Gastrocnemius medialis (tissue), 4 donors: ENCODE measurements around the gene CFAP97D2. TPM values are rescaled to one million over a fixed set of nuclear protein-coding genes. Genes with fewer than 3 reads are reported as not detected.

Experiments used
- ATAC-seq, 2 donors: fragments of 150-250 bp; one replicate each; pipeline ENCODE4 v1.9.1; 2016
- DNase-seq, 2 donors: peaks; one replicate each; pipeline ENCODE4 v3.0.0-alpha.2; 2019
- H3K27ac ChIP-seq, 4 donors: fragments of 200-600 bp; sonication (generic); 1 replicate in 1 of 4; 2 replicates in 3 of 4; pipeline ENCODE4 v1.5.1; 2016 to 2018; ENCODE audit warnings: mild to moderate bottlenecking in 2 of 4, moderate library complexity in 1 of 4
- H3K27me3 ChIP-seq, 3 donors: fragments of 200-600 bp; sonication (generic) in 2 of 3; 1 replicate in 1 of 3; 2 replicates in 2 of 3; pipeline versions ENCODE4 v1.5.1 to v1.6.0; 2016 to 2019; ENCODE audit warnings: mild to moderate bottlenecking in 1 of 3, moderate library complexity in 1 of 3
- H3K36me3 ChIP-seq, 2 donors: fragments of 200-600 bp; sonication (generic) in 1 of 2; one replicate each; pipeline ENCODE4 v1.5.1; 2017 to 2018
- H3K4me1 ChIP-seq, 2 donors: fragments of 200-600 bp; sonication (generic) in 1 of 2; one replicate each; pipeline ENCODE4 v1.5.1; 2016 to 2017; ENCODE audit warnings: mild to moderate bottlenecking in 2 of 2
- H3K4me3 ChIP-seq, 4 donors: fragments of 200-600 bp; sonication (generic) in 3 of 4; 1 replicate in 1 of 4; 2 replicates in 3 of 4; pipeline ENCODE4 v1.5.1; 2016 to 2019; ENCODE audit warnings: mild to moderate bottlenecking in 2 of 4
- H3K9me3 ChIP-seq, 3 donors: fragments of 200-600 bp; sonication (generic) in 2 of 3; 1 replicate in 1 of 3; 2 replicates in 2 of 3; pipeline ENCODE4 v1.5.1; 2016 to 2019
- POLR2A ChIP-seq, 2 donors: fragments of 450-650 bp; IDR thresholded peaks; one replicate each; pipeline ENCODE4 v1.6.1; 2017; ENCODE audit warnings: antibody characterized with exemption in 2 of 2, mild to moderate bottlenecking in 2 of 2, moderate library complexity in 2 of 2
- in situ Hi-C, 4 donors: fragments of 200-750 bp; cut with MboI; loops; one replicate each; pipeline versions ENCODE4 v1.15.0 to v1.8.0; 2017; ENCODE audit warnings: low sequenced_read_pairs in 4 of 4
- intact Hi-C: fragments of 100-400 bp; cut with DNase I; formaldehyde crosslinking; loops from one replicate; pipeline ENCODE4 v1.15.1; 2023; ENCODE audit warnings: low total_unique reads
- total RNA-seq, 4 donors: library from RNA; depleted of rRNA; stranded (reverse); fragments of >200 nt; gene quantifications; one replicate each; pipeline versions ENCODE4 v1.1.0 to v1.2.3, GENCODE V29; 2016
- TF ChIP-seq, protein P1 (sequence below), 5 experiments: fragments of 450-650 bp in 3 of 5; fragments of 200-600 bp in 2 of 5; sonication (generic) in 2 of 5; IDR thresholded peaks in 4 of 5; conservative IDR thresholded peaks in 1 of 5; 1 replicate in 4 of 5; 2 replicates in 1 of 5; pipeline ENCODE4 v1.5.1; 2016 to 2019; ENCODE audit warnings: antibody characterized with exemption in 5 of 5, mild to moderate bottlenecking in 3 of 5, moderate library complexity in 3 of 5

The CFAP97D2 gene
- total RNA-seq, 4 donors from 2014 or later = not detected

DNA sequence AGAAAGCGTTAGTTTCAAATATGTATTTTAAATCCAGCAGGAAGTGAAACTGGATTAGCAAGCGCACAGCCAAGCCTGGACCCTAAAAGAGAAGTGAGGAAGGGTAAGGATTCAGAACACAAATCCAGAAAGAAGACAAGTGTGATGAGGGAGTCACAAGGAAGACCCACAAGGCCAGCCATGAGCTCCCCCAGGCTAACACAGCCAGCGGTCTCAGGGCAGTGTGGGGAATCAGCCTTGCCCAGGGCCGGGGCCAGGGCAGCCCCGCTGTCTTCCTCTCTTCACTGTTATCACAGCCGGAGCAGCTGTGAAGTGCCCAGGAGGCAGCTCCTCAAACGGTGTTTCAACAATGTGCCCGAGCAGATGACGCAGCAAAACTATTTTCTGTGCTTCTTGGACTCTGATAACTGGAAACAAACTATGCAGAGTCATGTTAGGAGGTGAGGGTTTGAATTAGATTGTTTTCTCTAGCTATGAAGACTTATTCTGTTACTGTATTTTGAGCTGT is 43.5 kb downstream of the CFAP97D2 start:
- H3K36me3 ChIP-seq = no peaks in the 10 kb centered on the region
- in situ Hi-C loops (no loop called here), intact Hi-C loops (no loop called here)
- no peak for TF ChIP-seq POLR2A (IDR thresholded peaks at IDR 0.05)
- TF ChIP-seq, protein P1, sequence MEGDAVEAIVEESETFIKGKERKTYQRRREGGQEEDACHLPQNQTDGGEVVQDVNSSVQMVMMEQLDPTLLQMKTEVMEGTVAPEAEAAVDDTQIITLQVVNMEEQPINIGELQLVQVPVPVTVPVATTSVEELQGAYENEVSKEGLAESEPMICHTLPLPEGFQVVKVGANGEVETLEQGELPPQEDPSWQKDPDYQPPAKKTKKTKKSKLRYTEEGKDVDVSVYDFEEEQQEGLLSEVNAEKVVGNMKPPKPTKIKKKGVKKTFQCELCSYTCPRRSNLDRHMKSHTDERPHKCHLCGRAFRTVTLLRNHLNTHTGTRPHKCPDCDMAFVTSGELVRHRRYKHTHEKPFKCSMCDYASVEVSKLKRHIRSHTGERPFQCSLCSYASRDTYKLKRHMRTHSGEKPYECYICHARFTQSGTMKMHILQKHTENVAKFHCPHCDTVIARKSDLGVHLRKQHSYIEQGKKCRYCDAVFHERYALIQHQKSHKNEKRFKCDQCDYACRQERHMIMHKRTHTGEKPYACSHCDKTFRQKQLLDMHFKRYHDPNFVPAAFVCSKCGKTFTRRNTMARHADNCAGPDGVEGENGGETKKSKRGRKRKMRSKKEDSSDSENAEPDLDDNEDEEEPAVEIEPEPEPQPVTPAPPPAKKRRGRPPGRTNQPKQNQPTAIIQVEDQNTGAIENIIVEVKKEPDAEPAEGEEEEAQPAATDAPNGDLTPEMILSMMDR (IDR thresholded peaks at IDR 0.05 in 4 of 5, conservative IDR thresholded peaks at IDR 0.05 in 1 of 5) = no peak
- no peak for DNase-seq
- ATAC-seq = no peak
- no peaks in the 10 kb centered on the region for H3K27me3 ChIP-seq
- peaks cover 0 to 3% of the 10 kb centered on the region in 2 donors for H3K4me1 ChIP-seq
- no peak overlapping the region for H3K4me3 ChIP-seq
- H3K27ac ChIP-seq = no peak overlapping the region
- H3K9me3 ChIP-seq = no peaks in the 10 kb centered on the region

GRCh38 chr13:114224201-114224600 is 45.1 kb downstream of the CFAP97D2 start:
- Histone ChIP-seq H3K27ac (no peak overlapping the region), H3K27me3 (peaks cover 0 to 9% (median 0%) of the 10 kb centered on the region in 3 donors), H3K36me3 (no peaks in the 10 kb centered on the region), H3K4me1 (peaks cover 0 to 3% of the 10 kb centered on the region in 2 donors), H3K4me3 (no peak overlapping the region), H3K9me3 (no peaks in the 10 kb centered on the region)
- in situ Hi-C loops = no loop called here
- intact Hi-C loops = no loop called here
- DNase-seq = no peak
- no peak for ATAC-seq
- TF ChIP-seq POLR2A (IDR thresholded peaks at IDR 0.05) = no peak
- TF ChIP-seq, protein P1 (IDR thresholded peaks at IDR 0.05 in 4 of 5, conservative IDR thresholded peaks at IDR 0.05 in 1 of 5) = no peak

- no peak for TF ChIP-seq POLR2A (IDR thresholded peaks at IDR 0.05)
- TF ChIP-seq, protein P1 (IDR thresholded peaks at IDR 0.05 in 4 of 5, conservative IDR thresholded peaks at IDR 0.05 in 1 of 5) = no peak
- in situ Hi-C loops (no loop called here), intact Hi-C loops (loop anchor here (1.0 to 5.0 kb wide), 3 partner anchors 183 to 409 kb away; no protein-coding TSS in a partner anchor)
- no peak overlapping the region for H3K27ac ChIP-seq
- no peak for DNase-seq
- peaks cover 0 to 3% of the 10 kb centered on the region in 2 donors for H3K4me1 ChIP-seq
- H3K9me3 ChIP-seq = no peaks in the 10 kb centered on the region
- no peak for ATAC-seq
- H3K4me3 ChIP-seq = no peak overlapping the region
- peaks cover 0 to 10% (median 0%) of the 10 kb centered on the region in 3 donors for H3K27me3 ChIP-seq
- no peaks in the 10 kb centered on the region for H3K36me3 ChIP-seq
These were observed 46.6 kb downstream of the CFAP97D2 start for GRCh38 chr13:114225610-114226009.

DNA sequence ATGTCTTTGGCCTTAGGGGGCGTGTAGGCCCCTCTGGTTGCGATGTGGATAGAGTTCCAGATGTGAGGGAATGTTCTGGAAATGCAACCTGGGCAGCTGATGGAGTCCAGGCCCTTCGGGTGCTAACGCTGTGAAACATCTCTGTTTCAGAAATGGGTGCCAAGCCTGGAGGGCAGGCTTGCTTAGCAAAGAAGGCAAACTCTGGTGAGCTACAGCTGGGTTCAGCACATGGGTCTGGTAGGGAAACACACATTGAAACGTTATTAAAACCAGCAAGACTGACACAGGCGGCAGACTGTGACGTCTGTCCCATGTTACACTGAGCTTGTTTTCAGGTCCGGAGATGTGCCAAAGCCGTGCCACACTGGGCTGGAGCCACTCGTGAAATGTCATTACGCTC is 47.0 kb downstream of the CFAP97D2 start:
- intact Hi-C loops (loop anchor here (1.0 to 5.0 kb wide), 3 partner anchors 184 to 409 kb away; no protein-coding TSS in a partner anchor), in situ Hi-C loops (no loop called here)
- Histone ChIP-seq H3K4me3 (no peak overlapping the region), H3K27ac (no peak overlapping the region), H3K4me1 (peaks cover 0 to 3% of the 10 kb centered on the region in 2 donors), H3K9me3 (no peaks in the 10 kb centered on the region), H3K27me3 (peaks cover 0 to 10% (median 0%) of the 10 kb centered on the region in 3 donors), H3K36me3 (no peaks in the 10 kb centered on the region)
- TF ChIP-seq POLR2A (IDR thresholded peaks at IDR 0.05) = no peak
- TF ChIP-seq, protein P1 (IDR thresholded peaks at IDR 0.05 in 4 of 5, conservative IDR thresholded peaks at IDR 0.05 in 1 of 5) = no peak
- no peak for ATAC-seq
- DNase-seq = no peak
